EH (cell line): Measurements from ENCODE around the gene ADGRL3.

Source experiments
- DNase-seq: peaks from one replicate; pipeline ENCODE4 v3.0.0-alpha.2; 2015; ENCODE audit warnings: low read depth

The ADGRL3 gene

DNA sequence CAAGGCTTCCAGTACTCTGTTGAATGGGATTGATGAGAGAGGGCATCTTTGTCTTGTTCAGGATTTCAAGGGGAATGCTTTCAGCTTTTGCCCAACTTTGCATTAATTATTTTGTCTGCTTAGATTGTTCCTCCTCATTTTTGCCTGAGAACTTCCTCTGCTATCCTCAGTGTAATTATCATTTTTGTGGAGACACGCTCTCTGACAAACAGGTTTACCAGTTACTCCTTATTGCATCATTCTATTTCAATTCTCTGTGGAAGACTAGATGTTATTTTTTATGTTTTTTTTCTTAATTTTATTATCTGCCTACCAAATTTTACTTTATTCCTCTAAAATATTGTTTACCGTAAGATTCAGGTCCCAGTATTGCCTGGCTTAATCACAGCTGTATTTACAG, 349.2 kb downstream of the ADGRL3 start:
- no peak for DNase-seq

DNA sequence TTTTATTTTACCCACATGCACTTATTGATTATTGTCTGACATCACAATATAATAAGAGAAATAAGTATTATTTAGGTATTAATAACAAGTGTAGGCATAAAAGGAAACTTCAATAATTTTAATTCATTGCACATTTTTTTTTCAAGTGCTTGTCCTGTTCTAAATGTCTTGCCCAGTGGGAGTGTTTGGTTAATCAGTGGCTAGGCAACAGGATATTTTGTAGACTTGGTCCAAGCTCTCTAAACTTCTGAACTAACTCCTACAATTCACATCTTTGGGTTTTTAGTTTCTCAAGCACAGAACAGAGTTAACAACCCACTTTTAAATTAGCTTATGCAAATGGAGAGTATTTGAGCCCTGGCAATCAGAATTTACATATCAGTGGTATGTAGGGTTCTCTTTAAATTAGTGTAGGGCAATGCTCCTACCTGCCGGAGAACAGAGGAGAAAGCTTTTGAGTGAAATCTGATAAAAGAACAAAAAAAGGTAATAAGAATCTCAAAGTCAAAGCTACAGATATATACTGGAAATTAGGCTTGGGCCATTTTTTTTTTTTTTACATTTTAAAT, 353.5 kb downstream of the ADGRL3 start:
- DNase-seq: no peak

DNA sequence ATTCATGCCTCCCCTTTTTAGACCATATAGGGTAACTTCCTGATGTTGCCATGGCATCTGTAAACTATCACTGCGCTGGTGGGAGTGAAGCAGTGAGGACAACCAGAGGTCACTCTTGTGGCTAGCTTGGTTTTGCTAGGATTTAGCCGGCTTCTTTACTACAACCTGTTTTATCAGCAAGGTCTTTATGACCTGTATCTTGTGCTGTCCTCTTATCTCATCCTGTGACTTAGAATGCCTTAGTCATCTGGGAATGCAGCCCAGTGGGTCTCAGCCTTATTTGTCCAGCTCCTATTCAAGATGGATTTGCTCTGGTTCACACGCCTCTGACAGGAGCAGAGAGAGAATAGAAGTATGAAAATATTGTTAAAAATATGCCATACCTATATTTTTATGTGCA, 355.7 kb downstream of the ADGRL3 start:
- DNase-seq: no peak

DNA sequence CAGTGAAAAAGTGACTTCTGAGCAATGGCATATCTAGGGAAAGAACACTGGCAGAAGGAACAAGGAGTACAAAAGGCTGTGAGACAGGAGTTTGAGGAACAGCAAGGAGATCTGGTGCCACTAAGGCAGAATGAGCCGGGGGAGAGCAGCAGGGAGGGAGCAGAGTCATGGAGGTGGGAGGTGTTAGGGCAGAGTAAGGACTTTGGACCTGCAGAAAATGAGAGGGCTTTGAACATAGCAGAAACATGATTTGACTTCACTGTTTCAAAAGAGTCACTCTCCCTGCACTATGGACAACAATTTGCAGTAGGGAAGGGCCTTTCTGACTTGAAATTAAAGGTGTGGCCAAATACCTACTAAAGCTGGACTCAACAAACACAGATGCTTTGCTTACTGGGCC, 356.2 kb downstream of the ADGRL3 start:
- no peak for DNase-seq

DNA sequence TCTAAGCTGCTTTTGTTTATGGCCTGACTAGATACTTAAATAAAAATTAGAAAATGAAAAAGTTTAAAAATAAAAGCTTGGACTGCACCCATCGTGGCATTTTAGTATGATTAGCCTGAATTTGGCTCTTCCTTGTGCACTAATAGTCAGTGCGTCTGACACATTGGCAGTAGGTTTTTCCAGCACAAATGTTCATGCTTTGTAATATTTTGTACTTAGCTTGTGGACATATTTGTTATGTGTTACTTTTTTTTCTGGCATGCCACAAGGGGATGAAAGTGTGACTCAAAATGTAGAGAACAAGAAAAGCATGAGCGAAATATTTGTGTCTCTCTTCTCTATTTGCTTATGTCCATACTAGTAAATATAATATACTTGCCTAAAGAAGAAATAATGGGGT, 359.3 kb downstream of the ADGRL3 start:
- DNase-seq: no peak

- DNase-seq: no peak
Observed at GRCh38 chr4:61561028-61561427, 360.9 kb downstream of the ADGRL3 start.

DNA sequence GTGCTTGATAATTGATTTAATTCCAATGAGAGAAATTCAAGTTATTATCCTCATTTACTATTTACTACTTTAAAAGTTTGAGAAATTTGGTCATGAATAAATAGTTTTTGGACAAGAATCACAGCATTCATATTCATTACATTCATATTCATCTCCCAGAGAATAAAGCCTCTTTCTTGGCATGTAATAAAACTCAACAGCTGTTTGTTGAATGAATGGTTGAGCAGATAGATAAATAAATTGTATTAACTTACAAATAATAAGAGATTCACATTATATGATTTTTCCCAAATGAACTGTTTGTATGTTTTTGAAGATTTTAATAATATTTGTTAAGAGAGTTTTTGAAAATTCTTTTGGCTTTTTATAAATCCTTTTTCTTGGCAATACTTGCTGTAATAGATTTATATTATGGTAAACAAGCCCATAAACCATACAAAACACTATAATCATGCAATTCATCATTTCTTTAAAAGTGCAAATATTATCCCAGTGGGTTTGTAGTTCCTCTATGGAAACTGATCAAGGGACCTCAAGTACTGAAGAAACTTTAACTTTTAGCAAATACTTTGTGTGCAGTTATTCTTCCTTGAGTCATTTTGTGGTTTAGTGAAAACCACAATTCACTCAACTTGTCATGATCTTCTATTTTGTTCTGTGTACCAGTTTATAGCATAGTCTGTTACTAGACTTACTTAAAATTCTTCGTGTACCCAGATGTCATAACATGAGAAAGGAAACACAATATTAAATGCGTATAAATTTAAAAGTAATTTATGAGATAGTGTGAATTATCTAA, 371.8 kb downstream of the ADGRL3 start:
- DNase-seq: no peak

DNA sequence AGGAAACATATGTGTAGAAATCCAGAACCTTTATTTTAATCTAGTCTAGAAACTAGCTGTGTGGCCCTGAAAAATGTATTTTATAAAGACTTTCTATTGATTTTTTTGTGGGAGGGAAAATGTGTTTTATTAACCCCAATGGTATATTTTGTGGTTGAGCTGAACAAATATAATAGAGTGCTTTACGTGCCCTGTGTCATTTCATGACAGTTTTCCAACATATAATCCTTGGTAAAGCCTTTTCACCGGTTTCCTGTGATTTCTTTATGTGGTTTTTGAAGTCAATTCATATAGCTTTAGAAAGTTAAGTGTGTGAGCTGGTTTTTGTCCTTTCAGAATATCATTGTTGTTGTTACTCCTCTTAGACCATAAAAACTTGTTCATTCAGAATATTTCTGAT, 375.7 kb downstream of the ADGRL3 start:
- DNase-seq: no peak

GRCh38 chr4:61579786-61580185, 379.7 kb downstream of the ADGRL3 start:
- no peak for DNase-seq

GRCh38 chr4:61580721-61581377, 380.7 kb downstream of the ADGRL3 start:
- DNase-seq: no peak

- no peak for DNase-seq
Observed at GRCh38 chr4:61583696-61584095, 383.6 kb downstream of the ADGRL3 start.

DNA sequence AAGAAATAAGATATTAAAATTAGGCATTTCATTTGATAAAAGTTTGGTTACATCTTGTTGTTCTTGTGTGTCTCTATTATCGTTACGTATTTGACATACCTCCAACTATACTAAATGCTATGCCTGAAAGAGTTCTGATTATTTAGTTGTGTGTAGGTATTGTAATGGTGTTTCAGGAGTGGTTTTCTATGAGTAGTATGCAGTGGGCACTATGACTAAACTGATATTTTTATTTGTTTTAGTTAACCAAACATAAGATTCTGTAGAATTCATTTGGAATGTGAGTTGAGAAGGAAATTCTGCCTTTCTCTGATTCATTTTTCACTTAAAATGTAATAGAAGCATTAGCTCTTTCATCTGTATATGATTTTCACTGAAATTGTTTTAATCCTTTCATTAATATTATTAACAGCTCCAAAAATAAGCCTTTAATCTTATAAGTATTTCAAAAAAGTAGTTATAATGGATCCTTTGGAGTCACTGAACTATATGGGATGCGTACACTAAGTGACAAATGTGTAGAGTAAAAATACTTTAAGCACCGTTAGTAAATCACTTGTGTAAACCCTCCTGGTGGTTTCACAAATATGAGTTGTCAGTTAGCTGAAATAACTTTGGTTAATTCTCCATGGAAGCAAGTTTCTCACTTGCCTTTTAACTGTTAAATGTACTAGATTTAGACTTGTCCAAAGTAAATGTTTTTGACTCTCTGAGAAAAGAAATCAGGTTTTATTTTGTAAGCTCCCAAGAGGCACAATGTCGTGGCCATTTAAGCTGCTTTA, 388.7 kb downstream of the ADGRL3 start:
- DNase-seq: no peak

GRCh38 chr4:61590881-61591280, 390.8 kb downstream of the ADGRL3 start:
- no peak for DNase-seq

- DNase-seq: no peak
Observed at GRCh38 chr4:61596606-61597340, 396.6 kb downstream of the ADGRL3 start.

- no peak for DNase-seq
Observed at GRCh38 chr4:61603086-61603485, 403.0 kb downstream of the ADGRL3 start.

- DNase-seq: no peak
Observed at GRCh38 chr4:61604054-61604453, 403.9 kb downstream of the ADGRL3 start.

DNA sequence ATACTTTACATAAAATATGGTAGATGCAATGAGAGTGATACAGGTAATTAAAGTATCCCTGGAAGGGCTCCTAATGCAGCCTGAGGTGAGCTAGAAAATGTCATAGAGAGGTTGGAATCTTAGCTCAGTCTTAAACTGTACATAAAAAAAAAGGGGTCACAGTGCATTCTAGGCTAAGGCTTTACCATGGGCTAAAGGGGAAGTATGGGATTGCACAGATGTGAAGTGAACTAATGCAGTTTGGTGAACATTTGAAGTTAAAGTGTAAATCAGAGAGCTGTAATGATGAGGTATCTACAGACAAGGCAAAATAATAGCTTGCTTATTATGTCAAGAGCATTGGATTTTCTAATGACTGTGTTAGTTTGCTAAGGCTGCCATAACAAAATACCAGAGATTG, 405.9 kb downstream of the ADGRL3 start:
- no peak for DNase-seq

- DNase-seq: no peak
Observed at GRCh38 chr4:61614231-61614630, 414.1 kb downstream of the ADGRL3 start.

GRCh38 chr4:61619528-61619927, 419.4 kb downstream of the ADGRL3 start:
- no peak for DNase-seq

GRCh38 chr4:61628282-61628681, 428.2 kb downstream of the ADGRL3 start:
- DNase-seq: no peak

DNA sequence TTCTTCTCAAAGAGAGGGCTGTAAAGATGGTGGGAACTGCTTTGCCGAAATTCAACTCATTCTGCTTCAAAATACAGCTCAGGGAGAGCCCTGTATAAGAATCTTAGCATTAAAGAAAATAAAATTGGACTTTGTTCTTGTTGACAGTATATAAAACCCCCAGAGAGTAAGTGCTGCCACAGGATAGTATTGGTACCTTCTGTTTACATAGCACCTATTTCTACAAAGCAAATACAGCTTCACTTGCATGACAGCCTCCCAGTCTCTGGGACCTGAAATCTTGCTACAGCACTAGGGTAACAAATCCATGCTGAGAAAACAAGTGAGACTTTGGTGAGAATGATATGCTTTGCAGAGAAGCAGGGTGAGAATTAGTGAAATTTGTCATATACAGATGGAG, 428.6 kb downstream of the ADGRL3 start:
- DNase-seq: no peak

DNA sequence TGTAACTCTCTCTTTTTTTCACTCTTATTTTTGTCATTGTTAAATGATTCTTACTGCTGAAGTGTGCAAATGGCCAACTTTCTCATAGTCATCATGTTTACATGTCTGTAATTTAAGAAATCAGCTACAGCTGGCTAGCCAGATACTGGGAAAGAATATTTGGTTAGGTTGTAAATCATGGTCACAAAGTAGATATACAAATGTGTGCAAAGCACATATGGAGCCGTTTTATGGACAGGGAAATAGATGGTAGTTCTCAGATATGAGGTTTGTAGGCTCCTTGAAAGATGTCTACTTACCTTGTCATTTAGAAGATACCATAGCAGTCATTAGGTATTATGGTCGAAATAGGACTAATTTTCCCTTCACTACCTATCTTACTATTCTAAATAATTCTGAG, 430.4 kb downstream of the ADGRL3 start:
- no peak for DNase-seq
